NCI-H146 treated with DMSO at 0.1 percent for 48 hours (cell line): ENCODE data around the gene NIPAL3.
"Not testable (repeated sequence)": the region's sequence is repeated elsewhere in the genome, so short reads cannot be mapped to it uniquely, and the experiment has no call there.

Experiments
- DNase-seq: peaks from one replicate; lab custom pipeline; 2025; ENCODE audit not compliant: unreplicated experiment; lab: John Stamatoyannopoulos, UW

The NIPAL3 gene

DNA sequence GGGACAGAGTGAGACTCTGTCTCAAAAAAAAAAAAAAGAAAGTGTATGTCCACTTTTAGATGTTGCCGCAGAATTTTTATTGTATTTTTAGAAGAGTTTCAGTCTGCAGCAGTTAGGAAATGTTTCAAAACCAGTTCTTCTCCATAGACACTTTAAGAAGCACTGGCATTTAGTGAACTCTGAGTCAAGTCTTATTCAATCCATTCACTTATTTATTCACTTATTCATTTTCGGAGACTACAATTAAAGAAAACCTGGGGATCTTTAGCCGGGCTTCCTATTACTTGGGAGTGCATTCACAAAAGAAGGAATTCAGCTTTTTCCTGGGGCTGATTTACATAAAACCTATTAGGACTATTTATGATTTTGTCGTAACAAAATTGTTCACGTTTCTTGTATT lies 99.3 kb downstream of the NIPAL3 start:
- DNase-seq, result no peak

- not testable (repeated sequence) for DNase-seq
Measured at GRCh38 chr1:24515671-24516209, 100.1 kb downstream of the NIPAL3 start.

DNA sequence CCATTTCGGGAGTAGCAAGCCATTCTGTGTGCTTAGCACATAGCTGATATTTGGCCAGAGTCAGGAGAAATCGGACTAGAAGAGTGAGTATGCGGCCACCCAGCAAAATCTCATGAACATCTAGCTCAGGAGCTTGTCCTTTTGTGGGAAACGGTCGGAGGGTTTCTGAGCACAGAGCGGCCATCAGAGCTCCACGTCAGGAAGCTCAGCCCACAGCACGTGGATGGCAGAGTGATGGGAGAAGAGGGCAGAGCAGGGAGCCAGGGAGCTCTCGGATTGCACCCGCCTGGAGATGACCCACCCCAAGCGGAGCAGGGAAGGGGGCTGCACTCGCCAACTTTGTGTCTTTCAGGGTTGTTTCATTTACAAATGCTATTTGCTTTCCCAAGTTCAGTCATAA lies 100.9 kb downstream of the NIPAL3 start:
- no peak for DNase-seq

- DNase-seq, result no peak
Measured at GRCh38 chr1:24517898-24518297, 102.3 kb downstream of the NIPAL3 start.

- DNase-seq, result not testable (repeated sequence)
Measured at GRCh38 chr1:24520282-24520681, 104.7 kb downstream of the NIPAL3 start.
